Keratinocyte (primary cell): Measurements from ENCODE around the gene ZNF214.

Experiments
- EZH2 ChIP-seq: IDR thresholded peaks from one replicate; pipeline ENCODE4 v1.6.1; 2012; ENCODE audit warnings: inconsistent platforms, mild to moderate bottlenecking, low read length, moderate library complexity
- TF ChIP-seq, protein P1 (sequence below), 3 experiments: IDR thresholded peaks in 1 of 3; conservative IDR thresholded peaks in 1 of 3; optimal IDR thresholded peaks in 1 of 3; 2 replicates in 2 of 3; 3 replicates in 1 of 3; pipeline versions ENCODE3 to v1.5.1; 2011; ENCODE audit warnings: low read length in 3 of 3, mild to moderate bottlenecking in 3 of 3, moderate library complexity in 2 of 3, control low read depth in 1 of 3, inconsistent platforms in 1 of 3; ENCODE audit not compliant: insufficient read depth in 2 of 3; ENCODE audit errors: extremely low read depth in 1 of 3

DNA sequence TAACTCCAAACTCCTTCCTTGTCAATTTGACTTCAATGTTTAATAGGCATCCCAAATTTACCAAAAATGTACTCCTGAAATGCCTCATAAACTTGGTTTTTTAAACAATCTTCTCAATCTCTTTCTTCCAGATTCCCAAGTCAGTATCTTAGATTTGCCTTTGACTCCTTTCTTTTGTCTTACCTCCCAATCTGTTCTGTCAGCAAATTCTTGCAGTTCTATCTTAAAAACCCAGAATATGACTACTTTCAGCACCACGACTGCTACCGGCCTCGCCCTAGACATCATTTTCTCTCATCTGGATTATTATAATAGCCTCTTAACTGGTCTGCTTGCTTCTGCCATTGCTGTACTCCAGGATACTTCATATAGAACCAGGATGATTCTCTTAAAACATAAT is 8.0 kb upstream of the ZNF214 start:
- TF ChIP-seq, protein P1, sequence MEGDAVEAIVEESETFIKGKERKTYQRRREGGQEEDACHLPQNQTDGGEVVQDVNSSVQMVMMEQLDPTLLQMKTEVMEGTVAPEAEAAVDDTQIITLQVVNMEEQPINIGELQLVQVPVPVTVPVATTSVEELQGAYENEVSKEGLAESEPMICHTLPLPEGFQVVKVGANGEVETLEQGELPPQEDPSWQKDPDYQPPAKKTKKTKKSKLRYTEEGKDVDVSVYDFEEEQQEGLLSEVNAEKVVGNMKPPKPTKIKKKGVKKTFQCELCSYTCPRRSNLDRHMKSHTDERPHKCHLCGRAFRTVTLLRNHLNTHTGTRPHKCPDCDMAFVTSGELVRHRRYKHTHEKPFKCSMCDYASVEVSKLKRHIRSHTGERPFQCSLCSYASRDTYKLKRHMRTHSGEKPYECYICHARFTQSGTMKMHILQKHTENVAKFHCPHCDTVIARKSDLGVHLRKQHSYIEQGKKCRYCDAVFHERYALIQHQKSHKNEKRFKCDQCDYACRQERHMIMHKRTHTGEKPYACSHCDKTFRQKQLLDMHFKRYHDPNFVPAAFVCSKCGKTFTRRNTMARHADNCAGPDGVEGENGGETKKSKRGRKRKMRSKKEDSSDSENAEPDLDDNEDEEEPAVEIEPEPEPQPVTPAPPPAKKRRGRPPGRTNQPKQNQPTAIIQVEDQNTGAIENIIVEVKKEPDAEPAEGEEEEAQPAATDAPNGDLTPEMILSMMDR (optimal IDR thresholded peaks at IDR 0.05 in 1 of 3, IDR thresholded peaks at IDR 0.05 in 1 of 3, conservative IDR thresholded peaks at IDR 0.05 in 1 of 3; ENCODE audit: extremely low read depth in 1 of 3, insufficient read depth in 2 of 3, low read length in 3 of 3) = no peak
- no peak for TF ChIP-seq EZH2
